Right atrium auricular region (tissue), 2 donors: Measurements from ENCODE around the gene KRTAP27-1. TPM values are rescaled to one million over a fixed set of nuclear protein-coding genes. Genes with fewer than 3 reads are reported as not detected.

Experiments
- microRNA-seq, 2 donors: library from miRNA; unstranded; fragments of <30 nt; microRNA quantifications; one replicate each; pipeline ENCODE4, GENCODE V29; 2016 to 2017; ENCODE audit warnings: borderline number of aligned reads in 2 of 2, borderline replicate concordance in 1 of 2
- total RNA-seq, 2 donors: library from RNA; depleted of rRNA; stranded (reverse); fragments of >200 nt; gene quantifications; one replicate each; pipeline ENCODE4 v1.1.0, GENCODE V29; 2016

The KRTAP27-1 gene
- total RNA-seq, 2 donors from 2014 or later, result not detected

Small RNAs within 50 kb of the gene (microRNA-seq; reads per million reads assigned to microRNA genes)
- 0 reads per million in 2 donors for gene MIR4327

Other genes starting within 250 kb of the KRTAP27-1 start
- not detected for gene CLDN17, start 170.9 kb downstream of the KRTAP27-1 start, total RNA-seq
- gene CLDN8, start 121.6 kb downstream of the KRTAP27-1 start, total RNA-seq, result not detected
- gene KRTAP24-1, start 54.7 kb downstream of the KRTAP27-1 start, total RNA-seq, result not detected
- gene KRTAP25-1, start 48.2 kb downstream of the KRTAP27-1 start, total RNA-seq, result not detected
- gene KRTAP26-1, start 17.4 kb downstream of the KRTAP27-1 start, total RNA-seq, result not detected
- gene KRTAP23-1, start 10.9 kb upstream of the KRTAP27-1 start, total RNA-seq, result not detected
- gene KRTAP13-2, start 34.6 kb upstream of the KRTAP27-1 start, total RNA-seq, result not detected
- not detected for gene KRTAP13-1, start 58.3 kb upstream of the KRTAP27-1 start, total RNA-seq
- gene KRTAP13-3, start 88.2 kb upstream of the KRTAP27-1 start, total RNA-seq, result not detected
- gene KRTAP13-4, start 92.5 kb upstream of the KRTAP27-1 start, total RNA-seq, result not detected
- gene KRTAP15-1, start 102.6 kb upstream of the KRTAP27-1 start, total RNA-seq, result not detected
- not detected for gene KRTAP19-1, start 142.7 kb upstream of the KRTAP27-1 start, total RNA-seq
- not detected for gene KRTAP19-2, start 149.7 kb upstream of the KRTAP27-1 start, total RNA-seq
- not detected for gene KRTAP19-3, start 154.3 kb upstream of the KRTAP27-1 start, total RNA-seq
- gene KRTAP19-4, start 159.5 kb upstream of the KRTAP27-1 start, total RNA-seq, result not detected
- gene KRTAP19-5, start 164.4 kb upstream of the KRTAP27-1 start, total RNA-seq, result not detected
- not detected for gene KRTAP19-6, start 204.2 kb upstream of the KRTAP27-1 start, total RNA-seq
- gene KRTAP19-7, start 223.6 kb upstream of the KRTAP27-1 start, total RNA-seq, result not detected